HepG2 (cell line): ENCODE data around the gene FXYD6. TPM values are rescaled to one million over a fixed set of nuclear protein-coding genes. Genes with fewer than 3 reads are reported as not detected.

Experiments
- ATAC-seq: fragments of 200-7000 bp; cut with Tn5 transposase; 3 replicates; pipeline ENCODE4 v1.9.1; 2020; ENCODE audit warnings: mild to moderate bottlenecking, moderate library complexity
- BruUV-seq: library from RNA; stranded (reverse); fragments of 400-500 nt; replicated peaks from 2 replicates; lab custom pipeline; 2021; lab: Mats Ljungman, UMichigan
- CTCF ChIA-PET: fragments of 300-600 bp; formaldehyde crosslinking; extraction: SDS; loops from one replicate; lab custom pipeline; 2021; ENCODE audit warnings: low total read pairs, inconsistent platforms, low intra/inter-chr PET ratio; lab: Yijun Ruan, JAX
- POLR2A ChIA-PET: fragments of 350-600 bp; sonication (Branson Sonifier 250); formaldehyde crosslinking; loops from one replicate; lab custom pipeline; 2020; ENCODE audit warnings: antibody characterized with exemption, inconsistent platforms; lab: Yijun Ruan, JAX
- DNase-seq: peaks from one replicate; pipeline ENCODE4 v3.0.0-alpha.2; 2015; ENCODE audit warnings: low spot score
- FAIRE-seq: peaks from 3 replicates; lab custom pipeline; 2011; peaks lifted over from hg19 to GRCh38; lab: Jason Lieb, UNC
- H2AFZ ChIP-seq: one replicate; pipeline ENCODE4 v1.6.1; 2011; ENCODE audit warnings: low read length, inconsistent platforms
- H3K27ac ChIP-seq: fragments of 300-600 bp; 3 replicates; pipeline ENCODE4 v1.8.0; 2011; ENCODE audit warnings: mixed run types, mild to moderate bottlenecking, mixed read lengths, low read length, inconsistent platforms; ENCODE audit not compliant: insufficient read depth; ENCODE audit errors: extremely low read length
- H3K27me3 ChIP-seq, 2 experiments: fragments of 200-600 bp in 1 of 2; 2 replicates in 1 of 2; 3 replicates in 1 of 2; pipeline versions ENCODE4 v1.6.0 to v1.8.0; 2011; ENCODE audit warnings: low read length in 2 of 2, mild to moderate bottlenecking in 2 of 2, moderate library complexity in 2 of 2, inconsistent platforms in 1 of 2; ENCODE audit not compliant: insufficient read depth in 2 of 2, control insufficient read depth in 1 of 2
- H3K36me3 ChIP-seq, 2 experiments: fragments of 200-600 bp in 1 of 2; replicated peaks in 1 of 2; 2 replicates in 1 of 2; 3 replicates in 1 of 2; pipeline versions ENCODE4 v1.5.1 to v1.8.0; 2011; ENCODE audit warnings: low read length in 2 of 2, inconsistent platforms in 1 of 2; ENCODE audit not compliant: insufficient read depth in 2 of 2, control insufficient read depth in 1 of 2
- H3K4me1 ChIP-seq: 2 replicates; pipeline ENCODE4 v1.5.1; 2012; ENCODE audit warnings: low read length, inconsistent platforms; ENCODE audit not compliant: insufficient read depth
- H3K4me2 ChIP-seq: 2 replicates; pipeline ENCODE4 v1.6.0; 2011; ENCODE audit warnings: low read depth, low read length, inconsistent platforms
- H3K4me3 ChIP-seq, 3 experiments: fragments of 200-600 bp in 1 of 3; sonication (generic), shearing (Covaris generic) in 1 of 3; replicated peaks in 1 of 3; 2 replicates each; pipeline ENCODE4 v1.5.1; 2011 to 2016; ENCODE audit warnings: low read length in 3 of 3, inconsistent platforms in 2 of 3, low read depth in 2 of 3, mild to moderate bottlenecking in 2 of 3, control low read depth in 1 of 3, mixed read lengths in 1 of 3; ENCODE audit not compliant: insufficient read depth in 1 of 3
- H3K79me2 ChIP-seq: one replicate; pipeline ENCODE4 v1.6.1; 2011; ENCODE audit warnings: low read length, inconsistent platforms; ENCODE audit not compliant: insufficient read depth
- H3K9ac ChIP-seq: 2 replicates; pipeline ENCODE4 v1.6.0; 2011; ENCODE audit warnings: mild to moderate bottlenecking, low read depth, low read length, inconsistent platforms; ENCODE audit not compliant: insufficient read depth
- H3K9me3 ChIP-seq: 2 replicates; pipeline ENCODE4 v1.5.1; 2012; ENCODE audit warnings: mild to moderate bottlenecking, low read length
- H4K20me1 ChIP-seq: 2 replicates; pipeline ENCODE4 v1.6.0; 2011; ENCODE audit warnings: inconsistent platforms, mild to moderate bottlenecking, low read length, moderate library complexity; ENCODE audit not compliant: insufficient read depth
- BATF2 ChIP-seq: sonication (generic); formaldehyde crosslinking; IDR thresholded peaks from 2 replicates; pipeline ENCODE4 v1.8.0; 2022; ENCODE audit warnings: mild to moderate bottlenecking, missing genetic modification reagents, moderate library complexity
- ESRRA ChIP-seq: sonication (generic); formaldehyde crosslinking; IDR thresholded peaks from 2 replicates; pipeline ENCODE4 v1.5.1; 2020; ENCODE audit warnings: mild to moderate bottlenecking, low read depth, missing genetic modification reagents
- MXI1 ChIP-seq: IDR thresholded peaks from 3 replicates; pipeline ENCODE4 v1.6.1; 2012; ENCODE audit warnings: low read depth, low read length, inconsistent platforms, borderline replicate concordance
- NCOA5 ChIP-seq: sonication (generic); formaldehyde crosslinking; IDR thresholded peaks from 2 replicates; pipeline ENCODE4 v1.4.0; 2020; ENCODE audit warnings: missing genetic modification reagents
- RFXAP ChIP-seq: sonication (generic); formaldehyde crosslinking; IDR thresholded peaks from 2 replicates; pipeline ENCODE4 v1.4.0; 2020; ENCODE audit warnings: missing genetic modification reagents, borderline replicate concordance
- SIX1 ChIP-seq: sonication (generic); formaldehyde crosslinking; IDR thresholded peaks from 2 replicates; pipeline ENCODE4 v1.4.0; 2020; ENCODE audit warnings: missing genetic modification reagents, borderline replicate concordance
- SRSF4 ChIP-seq: fragments of 200-400 bp; formaldehyde crosslinking; IDR thresholded peaks from one replicate; pipeline ENCODE4 v1.6.1; 2018; ENCODE audit warnings: mild to moderate bottlenecking, low read depth, low read length, moderate library complexity; ENCODE audit not compliant: poor library complexity, severe bottlenecking
- ZBTB44 ChIP-seq: sonication (generic); formaldehyde crosslinking; IDR thresholded peaks from 2 replicates; pipeline ENCODE4 v1.4.0; 2020; ENCODE audit warnings: missing genetic modification reagents
- ZNF670 ChIP-seq: sonication (generic); formaldehyde crosslinking; IDR thresholded peaks from 2 replicates; pipeline ENCODE4 v1.8.0; 2022; ENCODE audit warnings: mild to moderate bottlenecking, missing genetic modification reagents, borderline replicate concordance
- ZNF777 ChIP-seq: sonication (generic); formaldehyde crosslinking; IDR thresholded peaks from 2 replicates; pipeline ENCODE4 v1.4.0; 2020; ENCODE audit warnings: missing genetic modification reagents
- WGBS: methylation state at CpG from one replicate; pipeline ENCODE4 v1.1.6; 2017; ENCODE audit warnings: low lambda C conversion rate; 5-methylcytosine and 5-hydroxymethylcytosine counted together
- in situ Hi-C: cut with HindIII; loops from 2 replicates; pipeline ENCODE4 v1.10.0; 2017; ENCODE audit warnings: low pct_unique_long_range_greater_than_20kb; ENCODE audit not compliant: extremely low pct_ligation_motif_present
- intact Hi-C: fragments of 100-400 bp; cut with micrococcal nuclease; formaldehyde crosslinking; loops from one replicate; pipeline ENCODE4 v1.10.0; 2022; ENCODE audit not compliant: unreplicated experiment
- polyA plus RNA-seq, 8 experiments: library from polyadenylated mRNA; depleted of rRNA in 3 of 8; stranded (reverse) in 7 of 8; unstranded in 1 of 8; fragments of >200 nt; fragmentation: Illumina TruSeq in 4 of 8; extraction: Trizol in 4 of 8; gene quantifications; 2 replicates each; pipeline versions ENCODE4 v1.2.1 to v1.2.3, GENCODE V29; 2011 to 2016; ENCODE audit warnings: low read depth in 4 of 8, missing spikeins in 1 of 8, mixed read lengths in 1 of 8; ENCODE audit not compliant: insufficient read depth in 1 of 8
- total RNA-seq, 5 experiments: library from RNA; depleted of rRNA; stranded (reverse); fragments of >200 nt; fragmentation: Illumina TruSeq; extraction: Trizol; gene quantifications; 2 replicates each; pipeline ENCODE4 v1.2.3, GENCODE V29; 2016; ENCODE audit warnings: low read depth in 1 of 5

The FXYD6 gene
- total and polyA plus RNA-seq, 2 of the 13 experiments (the other 11 are each of a cell fraction or from before 2014, with no cell fraction given) = not detected

GRCh38 chr11:117832511-117832910 is 43.9 kb downstream of the FXYD6 start:
- no peak overlapping the region for H3K4me3 ChIP-seq
- in situ Hi-C loops = loop anchor here (10.0 kb wide), 1 partner anchor 222 kb away; no protein-coding TSS in a partner anchor
- ATAC-seq = no peak
- no peaks in the 10 kb centered on the region for H4K20me1 ChIP-seq
- H3K9ac ChIP-seq = no peak overlapping the region
- H3K9me3 ChIP-seq = no peaks in the 10 kb centered on the region
- peaks cover 60% of the 10 kb centered on the region for H3K4me1 ChIP-seq
- no peaks in the 10 kb centered on the region for H3K36me3 ChIP-seq
- H3K4me2 ChIP-seq = no peak overlapping the region
- peaks cover 8 to 42% of the 10 kb centered on the region in 2 experiments; a peak in 4 of 5 replicates for H3K27me3 ChIP-seq
- POLR2A ChIA-PET = no interaction called here
- CTCF ChIA-PET = no interaction called here
- FAIRE-seq = no peak
- 63% methylated on average over 8 of the region's 8 CpGs for WGBS
- no peaks in the 10 kb centered on the region for H3K79me2 ChIP-seq
- no TSS peak for BruUV-seq
- TF ChIP-seq ZBTB44 (CRISPR knock-in tag) = no peak
- no peak for TF ChIP-seq MXI1
- TF ChIP-seq SIX1 = no peak
- TF ChIP-seq SRSF4 = no peak
- TF ChIP-seq BATF2 (CRISPR knock-in tag) = no peak
- no peak for TF ChIP-seq ZNF670
- TF ChIP-seq ZNF777 (CRISPR knock-in tag) = no peak
- TF ChIP-seq RFXAP = no peak
- no peak for TF ChIP-seq NCOA5
- TF ChIP-seq ESRRA (CRISPR knock-in tag) = no peak
- no peak overlapping the region for H2AFZ ChIP-seq
- intact Hi-C loops = no loop called here
- H3K27ac ChIP-seq = no peak overlapping the region
- DNase-seq = no peak
